SJSA1 (cell line): ENCODE results near the gene IWS1. TPM values are rescaled to one million over a fixed set of nuclear protein-coding genes. Genes with fewer than 3 reads are reported as not detected.
"Not testable (repeated sequence)": the region's sequence is repeated elsewhere in the genome, so short reads cannot be mapped to it uniquely, and the experiment has no call there.

Source experiments
- DNase-seq, 2 experiments: peaks; one replicate each; pipeline ENCODE4 v3.0.0-alpha.2; 2015 to 2020; ENCODE audit warnings: low spot score in 2 of 2, low read depth in 1 of 2
- H3K27ac ChIP-seq: fragments of 250-450 bp; sonication (Bioruptor Pico); 2 replicates; pipeline ENCODE4 v1.5.1; 2020; ENCODE audit warnings: mild to moderate bottlenecking, moderate library complexity
- H3K27me3 ChIP-seq: fragments of 250-450 bp; sonication (Bioruptor Pico); replicated peaks from 2 replicates; pipeline ENCODE4 v1.5.1; 2020; ENCODE audit warnings: mild to moderate bottlenecking, moderate library complexity
- H3K36me3 ChIP-seq: fragments of 250-450 bp; sonication (Bioruptor Pico); 2 replicates; pipeline ENCODE4 v1.5.1; 2020; ENCODE audit warnings: mild to moderate bottlenecking
- H3K4me1 ChIP-seq: fragments of 250-450 bp; sonication (Bioruptor Pico); replicated peaks from 2 replicates; pipeline ENCODE4 v1.6.1; 2021; ENCODE audit warnings: mild to moderate bottlenecking
- H3K4me3 ChIP-seq: fragments of 250-450 bp; sonication (Bioruptor Pico); 2 replicates; pipeline ENCODE4 v1.5.1; 2020; ENCODE audit warnings: mild to moderate bottlenecking
- H3K9me3 ChIP-seq: fragments of 250-450 bp; sonication (Bioruptor Pico); replicated peaks from 2 replicates; pipeline ENCODE4 v1.5.1; 2020; ENCODE audit warnings: mild to moderate bottlenecking
- total RNA-seq: library from RNA; depleted of rRNA; stranded (reverse); fragments of >200 nt; shearing (Covaris generic); gene quantifications from 2 replicates; pipeline ENCODE4 v1.2.3, GENCODE V29; 2014; rRNA removed

The IWS1 gene
- total RNA-seq = 73.7 and 127 TPM in 2 replicates

- Histone ChIP-seq H3K27me3 (no peaks in the 10 kb centered on the region), H3K4me1 (peaks cover 18% of the 10 kb centered on the region), H3K27ac (peak within 1 kb of the TSS; percentile 94), H3K9me3 (no peaks in the 10 kb centered on the region), H3K36me3 (peaks cover 34% of the 10 kb centered on the region), H3K4me3 (peak within 1 kb of the TSS; percentile 84)
- peak; percentile 96 to 98 for DNase-seq
Observed at GRCh38 chr2:127526132-127527000, at the start of gene IWS1. Gene IWS1 (minus strand): TSS chr2:127526489. CDS start chr2:127526208, 281 bp downstream.

- H3K4me3 ChIP-seq = no peak overlapping the region
- H3K27me3 ChIP-seq = no peaks in the 10 kb centered on the region
- H3K4me1 ChIP-seq = peaks cover under 1% of the 10 kb centered on the region
- H3K27ac ChIP-seq = no peak overlapping the region
- H3K36me3 ChIP-seq = no peaks in the 10 kb centered on the region
- H3K9me3 ChIP-seq = no peaks in the 10 kb centered on the region
- peak in 1 of 2 experiments; percentile 7 for DNase-seq
Observed at GRCh38 chr2:127575941-127576432, 49.7 kb upstream of the IWS1 start.

- H3K9me3 ChIP-seq = no peaks in the 10 kb centered on the region
- H3K4me3 ChIP-seq = no peak overlapping the region
- H3K27ac ChIP-seq = no peak overlapping the region
- peaks cover 7% of the 10 kb centered on the region for H3K4me1 ChIP-seq
- H3K36me3 ChIP-seq = no peaks in the 10 kb centered on the region
- no peak for DNase-seq
- H3K27me3 ChIP-seq = no peaks in the 10 kb centered on the region
Observed at GRCh38 chr2:127575185-127575765, 49.0 kb upstream of the IWS1 start.

- Histone ChIP-seq H3K27ac (no peak overlapping the region), H3K9me3 (no peaks in the 10 kb centered on the region), H3K36me3 (no peaks in the 10 kb centered on the region), H3K27me3 (no peaks in the 10 kb centered on the region), H3K4me1 (peaks cover 8% of the 10 kb centered on the region), H3K4me3 (no peak overlapping the region)
- no peak for DNase-seq
Observed at GRCh38 chr2:127574656-127575055, 48.4 kb upstream of the IWS1 start.

GRCh38 chr2:127573771-127574170 lies 47.5 kb upstream of the IWS1 start:
- H3K9me3 ChIP-seq = no peaks in the 10 kb centered on the region
- H3K36me3 ChIP-seq = no peaks in the 10 kb centered on the region
- H3K27me3 ChIP-seq = no peaks in the 10 kb centered on the region
- H3K27ac ChIP-seq = no peak overlapping the region
- DNase-seq = peak in 1 of 2 experiments; percentile 40
- H3K4me1 ChIP-seq = peaks cover 14% of the 10 kb centered on the region
- no peak overlapping the region for H3K4me3 ChIP-seq

GRCh38 chr2:127573298-127573697 lies 47.0 kb upstream of the IWS1 start:
- peak in 1 of 2 experiments; percentile 16 for DNase-seq
- H3K36me3 ChIP-seq = no peaks in the 10 kb centered on the region
- no peak overlapping the region for H3K27ac ChIP-seq
- no peak overlapping the region for H3K4me3 ChIP-seq
- no peaks in the 10 kb centered on the region for H3K27me3 ChIP-seq
- no peaks in the 10 kb centered on the region for H3K9me3 ChIP-seq
- peaks cover 14% of the 10 kb centered on the region for H3K4me1 ChIP-seq

GRCh38 chr2:127572841-127573240 lies 46.6 kb upstream of the IWS1 start:
- Histone ChIP-seq H3K36me3 (no peaks in the 10 kb centered on the region), H3K9me3 (no peaks in the 10 kb centered on the region), H3K4me1 (peaks cover 14% of the 10 kb centered on the region), H3K4me3 (no peak overlapping the region), H3K27me3 (no peaks in the 10 kb centered on the region), H3K27ac (no peak overlapping the region)
- DNase-seq = no peak

DNA sequence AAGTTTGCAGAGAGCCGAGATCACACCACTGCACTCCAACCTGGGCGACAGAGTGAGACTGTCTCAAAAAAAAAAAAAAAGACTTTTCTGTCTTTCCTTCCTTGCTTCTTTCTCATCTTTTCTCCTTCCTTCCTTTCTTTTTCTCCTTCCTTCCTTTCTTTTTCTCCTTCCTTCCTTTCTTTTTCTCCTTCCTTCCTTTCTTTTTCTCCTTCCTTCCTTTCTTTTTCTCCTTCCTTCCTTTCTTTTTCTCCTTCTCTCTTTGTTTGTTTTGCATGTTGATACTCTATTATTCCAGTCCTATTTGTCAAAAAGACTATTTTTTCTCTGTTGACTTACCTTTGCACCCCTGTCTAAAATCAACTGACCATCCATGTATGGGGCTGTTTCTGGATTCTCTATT lies 46.1 kb upstream of the IWS1 start:
- H3K27ac ChIP-seq, H3K4me3 ChIP-seq, H3K27me3 ChIP-seq, DNase-seq, H3K9me3 ChIP-seq, H3K36me3 ChIP-seq: not testable (repeated sequence)
- peaks cover 14% of the 10 kb centered on the region for H3K4me1 ChIP-seq

DNA sequence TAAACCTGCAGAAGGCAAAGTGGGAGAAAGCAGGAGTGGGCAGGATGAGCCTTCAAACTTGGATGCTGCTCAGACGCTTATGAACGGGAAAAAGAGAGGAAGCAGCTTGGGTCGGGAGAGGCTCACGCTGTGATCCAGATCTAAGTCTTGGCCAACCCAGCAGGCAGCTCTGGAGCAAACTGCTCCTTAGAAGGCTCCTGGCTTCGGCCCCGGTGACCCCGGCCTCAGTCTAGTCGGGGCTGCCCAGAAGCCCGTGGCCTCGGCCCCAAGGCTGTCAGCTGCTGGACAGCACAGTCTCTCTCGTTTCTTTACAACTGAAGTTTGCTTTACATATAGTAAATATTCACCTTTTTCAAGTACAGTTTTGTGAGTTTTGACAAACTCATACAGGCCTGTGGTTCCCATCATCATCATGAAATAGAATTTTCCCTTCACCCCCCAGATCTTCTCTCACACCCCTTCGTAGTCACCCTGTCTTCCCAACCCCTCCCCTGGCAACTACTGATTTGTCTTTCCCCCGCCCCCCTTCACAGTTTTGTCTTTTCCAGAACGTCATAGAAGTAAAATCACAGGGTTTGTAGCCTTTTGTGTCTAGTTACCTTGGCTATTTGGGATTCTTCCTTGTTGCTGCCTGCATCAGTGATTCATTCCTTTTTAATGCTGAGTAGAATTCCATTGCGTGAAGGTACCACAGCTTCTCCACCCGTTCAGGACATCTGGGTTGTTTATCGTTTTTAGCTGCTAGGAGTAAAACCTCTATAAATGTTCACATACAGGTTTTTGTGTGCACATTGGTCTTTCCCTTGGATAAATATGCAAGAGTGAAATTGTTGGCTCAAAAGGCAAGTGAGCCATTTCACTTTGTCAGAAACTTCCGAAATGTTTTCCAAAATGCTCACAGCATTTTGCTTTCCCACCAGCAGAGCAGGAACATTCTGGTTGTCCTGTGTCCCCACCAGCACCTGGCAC lies 44.3 kb upstream of the IWS1 start:
- no peak overlapping the region for H3K27ac ChIP-seq
- H3K4me1 ChIP-seq = peaks cover 14% of the 10 kb centered on the region
- no peak overlapping the region for H3K4me3 ChIP-seq
- no peaks in the 10 kb centered on the region for H3K9me3 ChIP-seq
- H3K36me3 ChIP-seq = no peaks in the 10 kb centered on the region
- H3K27me3 ChIP-seq = no peaks in the 10 kb centered on the region
- peak in 1 of 2 experiments; percentile 34 for DNase-seq

DNA sequence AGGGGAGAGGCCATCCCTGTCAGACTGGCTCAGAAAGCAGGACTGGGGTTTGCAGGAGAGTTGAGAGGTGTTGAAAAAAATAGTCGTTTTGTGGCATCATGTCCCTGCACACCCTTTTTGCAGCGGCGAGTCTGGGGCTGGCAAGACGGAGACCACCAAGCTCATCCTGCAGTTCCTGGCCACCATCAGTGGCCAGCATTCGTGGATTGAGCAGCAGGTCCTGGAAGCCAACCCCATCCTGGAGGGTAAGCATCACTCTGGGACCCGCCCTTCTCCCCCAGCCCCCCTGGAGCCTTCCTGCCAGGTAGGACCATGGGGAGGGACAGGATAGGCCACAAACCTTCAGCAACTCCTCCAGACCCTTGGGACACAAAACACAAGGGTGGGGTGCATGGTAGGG lies 43.4 kb upstream of the IWS1 start:
- Histone ChIP-seq H3K9me3 (no peaks in the 10 kb centered on the region), H3K4me1 (peaks cover 14% of the 10 kb centered on the region), H3K27ac (no peak overlapping the region), H3K27me3 (no peaks in the 10 kb centered on the region), H3K36me3 (no peaks in the 10 kb centered on the region), H3K4me3 (no peak overlapping the region)
- no peak for DNase-seq

GRCh38 chr2:127568128-127568527 lies 41.8 kb upstream of the IWS1 start:
- no peaks in the 10 kb centered on the region for H3K36me3 ChIP-seq
- peak in 1 of 2 experiments; percentile 22 for DNase-seq
- H3K27me3 ChIP-seq = no peaks in the 10 kb centered on the region
- H3K4me3 ChIP-seq = no peak overlapping the region
- H3K9me3 ChIP-seq = no peaks in the 10 kb centered on the region
- peaks cover 14% of the 10 kb centered on the region for H3K4me1 ChIP-seq
- H3K27ac ChIP-seq = no peak overlapping the region

- no peaks in the 10 kb centered on the region for H3K36me3 ChIP-seq
- DNase-seq = peak in 1 of 2 experiments; percentile 33
- H3K27ac ChIP-seq = no peak overlapping the region
- H3K27me3 ChIP-seq = no peaks in the 10 kb centered on the region
- peaks cover 14% of the 10 kb centered on the region for H3K4me1 ChIP-seq
- H3K9me3 ChIP-seq = no peaks in the 10 kb centered on the region
- H3K4me3 ChIP-seq = no peak overlapping the region
Observed at GRCh38 chr2:127567351-127567854, 41.1 kb upstream of the IWS1 start.

DNA sequence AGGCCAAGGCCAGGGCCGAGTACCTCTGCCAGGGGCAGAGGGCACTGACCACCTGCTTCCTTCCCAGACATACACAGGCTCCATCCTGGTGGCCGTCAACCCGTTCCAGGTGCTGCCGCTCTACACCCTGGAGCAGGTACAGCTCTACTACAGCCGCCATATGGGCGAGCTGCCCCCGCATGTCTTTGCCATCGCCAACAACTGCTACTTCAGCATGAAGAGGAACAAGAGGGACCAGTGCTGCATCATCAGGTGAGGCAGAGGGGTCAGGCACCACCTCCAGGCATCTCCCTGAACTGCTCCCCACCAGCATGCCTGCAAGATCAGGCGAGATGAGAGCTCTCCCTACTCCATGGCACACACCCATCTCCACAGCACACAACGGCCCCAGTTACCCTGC lies 40.3 kb upstream of the IWS1 start:
- Histone ChIP-seq H3K4me1 (peaks cover 14% of the 10 kb centered on the region), H3K36me3 (no peaks in the 10 kb centered on the region), H3K9me3 (no peaks in the 10 kb centered on the region), H3K27ac (no peak overlapping the region), H3K4me3 (no peak overlapping the region), H3K27me3 (no peaks in the 10 kb centered on the region)
- DNase-seq = peak in 1 of 2 experiments; percentile 36
